ENCODE measurements around the gene CCL2. TPM values are rescaled to one million over a fixed set of nuclear protein-coding genes. Genes with fewer than 3 reads are reported as not detected.

CCL2 gene
- total RNA-seq, 1 experiment from 2014 or later, result not detected

GRCh38 chr17:34283571-34283970 is 28.5 kb downstream of the CCL2 start:
- Histone ChIP-seq H2AFZ (no peak overlapping the region), H3K27me3 (ENCODE audit: insufficient read depth, low read depth) (no peaks in the 10 kb centered on the region), H3K27ac (no peak overlapping the region), H3K79me2 (ENCODE audit: low read depth) (no peaks in the 10 kb centered on the region), H3K9me3 (ENCODE audit: insufficient read depth, low read depth) (no peaks in the 10 kb centered on the region), H3F3A (ENCODE audit: insufficient read depth, low read depth) (no peaks in the 10 kb centered on the region), H3K9me2 (ENCODE audit: insufficient read depth) (no peaks in the 10 kb centered on the region), H3K4me1 (replicated peaks; ENCODE audit: insufficient read depth) (no peaks in the 10 kb centered on the region), H3K36me3 (ENCODE audit: low read depth) (no peaks in the 10 kb centered on the region), H3K4me2 (no peak overlapping the region), H4K20me1 (ENCODE audit: insufficient read depth) (no peaks in the 10 kb centered on the region), H3K4me3 (no peak overlapping the region)
- intact Hi-C loops (cut with micrococcal nuclease; ENCODE audit: unreplicated experiment), result no loop called here
- no peak for DNase-seq
- no peak for TF ChIP-seq EZH2 (IDR thresholded peaks at IDR 0.05; ENCODE audit: low read depth)
- TF ChIP-seq CTCF (conservative IDR thresholded peaks at IDR 0.05), result no peak
- ChIA-PET POLR2A (ENCODE audit: unreplicated experiment) (no interaction called here), CTCF (no interaction called here)
- no TSS peak for BruUV-seq (replicated peaks)

- no TSS peak for BruUV-seq (replicated peaks)
- Histone ChIP-seq H2AFZ (no peak within 1 kb of the TSS), H3K79me2 (ENCODE audit: low read depth) (no peaks in the 10 kb centered on the region), H3F3A (ENCODE audit: insufficient read depth, low read depth) (no peaks in the 10 kb centered on the region), H3K27ac (no peak within 1 kb of the TSS), H3K4me1 (replicated peaks; ENCODE audit: insufficient read depth) (no peaks in the 10 kb centered on the region), H3K4me2 (no peak within 1 kb of the TSS), H3K9me3 (ENCODE audit: insufficient read depth, low read depth) (no peaks in the 10 kb centered on the region), H3K4me3 (no peak within 1 kb of the TSS), H4K20me1 (ENCODE audit: insufficient read depth) (no peaks in the 10 kb centered on the region), H3K36me3 (ENCODE audit: low read depth) (no peaks in the 10 kb centered on the region), H3K9me2 (ENCODE audit: insufficient read depth) (no peaks in the 10 kb centered on the region), H3K27me3 (ENCODE audit: insufficient read depth, low read depth) (no peaks in the 10 kb centered on the region)
- intact Hi-C loops (cut with micrococcal nuclease; ENCODE audit: unreplicated experiment), result no loop called here
- TF ChIP-seq CTCF (conservative IDR thresholded peaks at IDR 0.05) (no peak), EZH2 (IDR thresholded peaks at IDR 0.05; ENCODE audit: low read depth) (no peak)
- CTCF ChIA-PET, result no interaction called here
- POLR2A ChIA-PET (ENCODE audit: unreplicated experiment), result no interaction called here
- DNase-seq, result no peak
Measured at GRCh38 chr17:34285286-34285792, 30.3 kb downstream of the CCL2 start, which contains the start of gene CCL11. Gene CCL11 (plus strand): TSS chr17:34285742. CDS start chr17:34285809, 67 bp downstream.

GRCh38 chr17:34287875-34288274 is 32.8 kb downstream of the CCL2 start:
- H2AFZ ChIP-seq, result no peak overlapping the region
- H3K4me1 ChIP-seq (replicated peaks; ENCODE audit: insufficient read depth), result no peaks in the 10 kb centered on the region
- ChIA-PET POLR2A (ENCODE audit: unreplicated experiment) (no interaction called here), CTCF (no interaction called here)
- no peaks in the 10 kb centered on the region for H3K79me2 ChIP-seq (ENCODE audit: low read depth)
- H3K27ac ChIP-seq, result no peak overlapping the region
- no peaks in the 10 kb centered on the region for H3F3A ChIP-seq (ENCODE audit: insufficient read depth, low read depth)
- H3K9me3 ChIP-seq (ENCODE audit: insufficient read depth, low read depth), result no peaks in the 10 kb centered on the region
- no peaks in the 10 kb centered on the region for H3K27me3 ChIP-seq (ENCODE audit: insufficient read depth, low read depth)
- H3K4me2 ChIP-seq, result no peak overlapping the region
- no peaks in the 10 kb centered on the region for H3K36me3 ChIP-seq (ENCODE audit: low read depth)
- H3K4me3 ChIP-seq, result no peak overlapping the region
- no TSS peak for BruUV-seq (replicated peaks)
- no peaks in the 10 kb centered on the region for H4K20me1 ChIP-seq (ENCODE audit: insufficient read depth)
- no peak for DNase-seq
- no peaks in the 10 kb centered on the region for H3K9me2 ChIP-seq (ENCODE audit: insufficient read depth)
- TF ChIP-seq EZH2 (IDR thresholded peaks at IDR 0.05; ENCODE audit: low read depth) (no peak), CTCF (conservative IDR thresholded peaks at IDR 0.05) (no peak)
- intact Hi-C loops (cut with micrococcal nuclease; ENCODE audit: unreplicated experiment), result no loop called here

Data from PC-9 (cell line).